Ishikawa (cell line): ENCODE data around the gene FUT4.

Experiments
- CEBPB ChIP-seq: IDR thresholded peaks from 2 replicates; pipeline ENCODE4 v1.6.1; 2012
- CREB1 ChIP-seq: IDR thresholded peaks from 2 replicates; pipeline ENCODE4 v1.6.1; 2012; ENCODE audit warnings: low read depth
- EGR1 ChIP-seq: IDR thresholded peaks from 2 replicates; pipeline ENCODE4 v1.6.1; 2012
- EP300 ChIP-seq: IDR thresholded peaks from 2 replicates; pipeline ENCODE4 v1.6.1; 2012; ENCODE audit warnings: borderline replicate concordance
- FOXM1 ChIP-seq: IDR thresholded peaks from 2 replicates; pipeline ENCODE4 v1.6.1; 2012; ENCODE audit warnings: low read depth, borderline replicate concordance
- MAX ChIP-seq: IDR thresholded peaks from 2 replicates; pipeline ENCODE4 v1.6.1; 2012
- NFIC ChIP-seq: IDR thresholded peaks from 2 replicates; pipeline ENCODE4 v1.6.1; 2012
- RAD21 ChIP-seq: IDR thresholded peaks from 2 replicates; pipeline ENCODE4 v1.6.1; 2012; ENCODE audit warnings: low read depth
- TAF1 ChIP-seq: IDR thresholded peaks from 2 replicates; pipeline ENCODE4 v1.6.1; 2012; ENCODE audit warnings: low read depth, mild to moderate bottlenecking
- TCF12 ChIP-seq: IDR thresholded peaks from 2 replicates; pipeline ENCODE4 v1.6.1; 2012; ENCODE audit warnings: low read depth
- TEAD4 ChIP-seq: IDR thresholded peaks from 2 replicates; pipeline ENCODE4 v1.6.1; 2012
- USF1 ChIP-seq: IDR thresholded peaks from 2 replicates; pipeline ENCODE4 v1.6.1; 2012
- YY1 ChIP-seq: IDR thresholded peaks from 2 replicates; pipeline ENCODE4 v1.6.1; 2012; ENCODE audit warnings: low read depth
- ZBTB7A ChIP-seq: IDR thresholded peaks from 2 replicates; pipeline ENCODE4 v1.6.1; 2012; ENCODE audit warnings: low read depth
- TF ChIP-seq, protein P1 (sequence below): IDR thresholded peaks from 2 replicates; pipeline ENCODE4 v1.6.1; 2012; ENCODE audit warnings: low read depth, mild to moderate bottlenecking

FUT4 gene

GRCh38 chr11:94504689-94505293, 38.9 kb upstream of the FUT4 start:
- TF ChIP-seq RAD21, result peak; percentile 78
- TF ChIP-seq, protein P1, sequence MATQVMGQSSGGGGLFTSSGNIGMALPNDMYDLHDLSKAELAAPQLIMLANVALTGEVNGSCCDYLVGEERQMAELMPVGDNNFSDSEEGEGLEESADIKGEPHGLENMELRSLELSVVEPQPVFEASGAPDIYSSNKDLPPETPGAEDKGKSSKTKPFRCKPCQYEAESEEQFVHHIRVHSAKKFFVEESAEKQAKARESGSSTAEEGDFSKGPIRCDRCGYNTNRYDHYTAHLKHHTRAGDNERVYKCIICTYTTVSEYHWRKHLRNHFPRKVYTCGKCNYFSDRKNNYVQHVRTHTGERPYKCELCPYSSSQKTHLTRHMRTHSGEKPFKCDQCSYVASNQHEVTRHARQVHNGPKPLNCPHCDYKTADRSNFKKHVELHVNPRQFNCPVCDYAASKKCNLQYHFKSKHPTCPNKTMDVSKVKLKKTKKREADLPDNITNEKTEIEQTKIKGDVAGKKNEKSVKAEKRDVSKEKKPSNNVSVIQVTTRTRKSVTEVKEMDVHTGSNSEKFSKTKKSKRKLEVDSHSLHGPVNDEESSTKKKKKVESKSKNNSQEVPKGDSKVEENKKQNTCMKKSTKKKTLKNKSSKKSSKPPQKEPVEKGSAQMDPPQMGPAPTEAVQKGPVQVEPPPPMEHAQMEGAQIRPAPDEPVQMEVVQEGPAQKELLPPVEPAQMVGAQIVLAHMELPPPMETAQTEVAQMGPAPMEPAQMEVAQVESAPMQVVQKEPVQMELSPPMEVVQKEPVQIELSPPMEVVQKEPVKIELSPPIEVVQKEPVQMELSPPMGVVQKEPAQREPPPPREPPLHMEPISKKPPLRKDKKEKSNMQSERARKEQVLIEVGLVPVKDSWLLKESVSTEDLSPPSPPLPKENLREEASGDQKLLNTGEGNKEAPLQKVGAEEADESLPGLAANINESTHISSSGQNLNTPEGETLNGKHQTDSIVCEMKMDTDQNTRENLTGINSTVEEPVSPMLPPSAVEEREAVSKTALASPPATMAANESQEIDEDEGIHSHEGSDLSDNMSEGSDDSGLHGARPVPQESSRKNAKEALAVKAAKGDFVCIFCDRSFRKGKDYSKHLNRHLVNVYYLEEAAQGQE, result no peak

DNA sequence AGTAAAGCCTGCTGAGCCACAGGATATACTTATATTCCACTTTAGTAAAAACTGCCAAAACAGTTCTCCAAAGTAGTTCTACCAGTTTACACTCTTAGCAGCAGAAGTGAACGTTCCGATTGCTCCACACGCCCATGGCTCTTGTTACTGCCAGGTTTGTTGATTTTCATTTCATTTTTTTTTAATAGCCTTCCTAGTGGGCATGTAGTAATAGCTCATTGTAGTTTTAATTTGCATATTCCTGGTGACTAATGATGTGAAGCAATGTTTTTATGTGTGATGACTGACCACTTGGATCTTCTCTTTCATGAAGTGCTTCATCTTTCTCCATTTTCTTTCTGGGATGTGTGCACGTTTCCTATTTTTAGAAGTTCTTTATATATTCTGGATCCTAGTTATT, 36.2 kb upstream of the FUT4 start:
- TF ChIP-seq ZBTB7A (no peak), TCF12 (no peak), RAD21 (no peak), TEAD4 (no peak), EP300 (no peak)

GRCh38 chr11:94511932-94512781, 31.6 kb upstream of the FUT4 start, which contains the start of gene C11orf97:
Gene C11orf97, plus strand, starts transcription at chr11:94512461. Its CDS starts 68 bp downstream, at chr11:94512529.
- TF ChIP-seq TCF12, result no peak; the same call in 1 of the 2 replicates
- no peak for TF ChIP-seq MAX

DNA sequence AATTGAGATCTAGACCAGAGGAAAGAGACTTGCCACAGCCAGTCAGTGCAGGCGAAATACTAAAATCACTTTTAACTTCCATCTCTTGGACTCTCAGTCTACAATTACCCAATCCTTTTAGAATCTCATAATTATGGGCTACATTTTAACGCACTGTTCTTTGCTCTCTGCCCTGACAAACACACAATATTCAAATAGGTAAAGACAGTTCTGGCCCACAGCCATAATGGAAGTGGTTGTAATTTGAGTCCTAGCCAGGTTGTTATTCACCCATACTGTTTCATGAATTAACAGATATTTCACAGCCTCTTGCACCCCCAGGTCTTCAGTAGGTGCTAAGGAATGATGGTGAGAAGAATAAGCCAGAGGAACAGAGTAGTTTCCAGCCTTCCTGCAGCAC, 30.6 kb upstream of the FUT4 start:
- TF ChIP-seq CREB1, result no peak
- peak; percentile 63 for TF ChIP-seq NFIC

DNA sequence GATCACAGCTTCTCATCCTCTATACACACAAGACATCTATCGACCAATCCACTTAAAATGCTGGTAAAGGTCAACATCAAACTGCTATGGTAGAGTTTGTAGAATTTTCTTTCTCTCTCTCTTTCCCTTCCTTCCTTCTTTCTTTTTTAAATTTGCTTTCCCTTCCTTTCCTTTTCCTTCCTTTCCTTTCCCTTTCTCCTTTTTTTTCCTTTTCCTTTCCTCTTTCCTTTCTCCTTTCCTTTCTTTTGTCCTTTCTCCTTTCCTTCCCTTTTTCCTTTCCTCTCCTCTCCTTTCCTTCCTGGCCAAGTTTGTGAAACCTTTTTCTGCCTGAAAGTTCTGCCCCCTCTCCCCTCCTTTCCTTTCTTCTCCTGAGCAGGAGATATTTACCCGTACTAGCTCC, 28.3 kb upstream of the FUT4 start:
- TF ChIP-seq RAD21 (no peak), YY1 (no peak), CEBPB (no peak), TCF12 (no peak), EGR1 (no peak), TAF1 (no peak), USF1 (no peak), NFIC (no peak), FOXM1 (no peak), MAX (no peak), CREB1 (no peak), TEAD4 (no peak), EP300 (no peak), ZBTB7A (no peak)
- TF ChIP-seq, protein P1, result no peak

DNA sequence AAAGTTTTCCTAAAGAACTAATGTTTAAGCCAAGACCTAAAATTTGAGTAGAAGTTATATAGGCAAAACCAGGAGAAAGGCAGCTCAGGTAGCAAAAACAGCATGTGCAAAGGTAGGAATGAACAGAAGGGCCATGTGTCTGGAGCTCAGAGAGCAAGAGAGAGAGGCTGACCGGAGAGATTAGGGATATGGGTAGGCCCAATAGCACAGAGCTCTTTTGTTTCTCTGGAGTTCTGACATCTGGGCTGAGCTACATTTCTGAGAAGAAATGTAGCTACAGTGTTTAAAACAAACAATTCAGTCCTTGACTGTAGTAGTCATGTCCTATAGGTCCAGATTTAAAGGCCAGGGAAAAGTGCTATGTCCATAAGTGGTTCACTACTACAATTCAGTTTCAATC, 27.0 kb upstream of the FUT4 start:
- TF ChIP-seq USF1, result no peak
- no peak for TF ChIP-seq TEAD4
- TF ChIP-seq TCF12, result no peak
- no peak for TF ChIP-seq RAD21
- TF ChIP-seq TAF1, result no peak
- TF ChIP-seq FOXM1, result no peak
- TF ChIP-seq MAX, result no peak
- TF ChIP-seq, protein P1, result no peak
- TF ChIP-seq EGR1, result no peak
- TF ChIP-seq YY1, result no peak
- TF ChIP-seq ZBTB7A, result no peak
- no peak for TF ChIP-seq CEBPB
- TF ChIP-seq EP300, result no peak
